Osteoblast (primary cell): ENCODE measurements around the gene ARHGEF2. TPM values are rescaled to one million over a fixed set of nuclear protein-coding genes. Genes with fewer than 3 reads are reported as not detected.
A peak's percentile ranks its signal among the peaks of the same experiment; 100 is the strongest.

Source experiments
- DNase-seq: peaks from one replicate; pipeline ENCODE4 v3.0.0; 2011; ENCODE audit warnings: low spot score, mixed read lengths; ENCODE audit not compliant: insufficient read length; ENCODE audit errors: missing footprints
- H2AFZ ChIP-seq: 2 replicates; pipeline ENCODE4 v1.6.0; 2011; ENCODE audit warnings: mild to moderate bottlenecking, low read length
- H3K27ac ChIP-seq: 2 replicates; pipeline ENCODE4 v1.5.1; 2011; ENCODE audit warnings: mild to moderate bottlenecking, low read depth, low read length, moderate library complexity
- H3K27me3 ChIP-seq: 2 replicates; pipeline ENCODE4 v1.6.0; 2012; ENCODE audit warnings: mild to moderate bottlenecking, control low read depth, inconsistent platforms, low read length, moderate library complexity; ENCODE audit not compliant: insufficient read depth
- H3K36me3 ChIP-seq: 2 replicates; pipeline ENCODE4 v1.5.1; 2011; ENCODE audit warnings: mild to moderate bottlenecking, low read length, control low read depth, moderate library complexity; ENCODE audit not compliant: insufficient read depth
- H3K4me1 ChIP-seq: 2 replicates; pipeline ENCODE4 v1.5.1; 2011; ENCODE audit warnings: mild to moderate bottlenecking, low read length, control low read depth, moderate library complexity; ENCODE audit not compliant: insufficient read depth
- H3K4me2 ChIP-seq: 2 replicates; pipeline ENCODE4 v1.6.0; 2011; ENCODE audit warnings: mild to moderate bottlenecking, low read length; ENCODE audit not compliant: insufficient read depth
- H3K4me3 ChIP-seq: fragments of 200-600 bp; sonication (generic); 3 replicates; pipeline ENCODE4 v1.5.1; 2012; ENCODE audit warnings: mild to moderate bottlenecking, low read length, inconsistent platforms; ENCODE audit not compliant: insufficient read depth
- H3K79me2 ChIP-seq: 2 replicates; pipeline ENCODE4 v1.6.0; 2012; ENCODE audit warnings: mild to moderate bottlenecking, low read length, control low read depth, inconsistent platforms; ENCODE audit not compliant: insufficient read depth
- H3K9me3 ChIP-seq: 2 replicates; pipeline ENCODE4 v1.5.1; 2011; ENCODE audit warnings: low read depth, low read length, control low read depth
- H4K20me1 ChIP-seq: 2 replicates; pipeline ENCODE4 v1.6.0; 2012; ENCODE audit warnings: mild to moderate bottlenecking, low read length, control low read depth; ENCODE audit not compliant: insufficient read depth
- total RNA-seq: library from RNA; depleted of rRNA; stranded (reverse); fragments of >200 nt; gene quantifications from 2 replicates; pipeline ENCODE4 v1.2.3, GENCODE V29; 2012
- TF ChIP-seq, protein P1 (sequence below): IDR thresholded peaks from 2 replicates; pipeline ENCODE4 v1.5.1; 2011; ENCODE audit warnings: mild to moderate bottlenecking, low read depth, low read length, moderate library complexity; ENCODE audit errors: extremely low read depth

ARHGEF2 gene
- total RNA-seq, 1 donor, result 183 TPM

DNA sequence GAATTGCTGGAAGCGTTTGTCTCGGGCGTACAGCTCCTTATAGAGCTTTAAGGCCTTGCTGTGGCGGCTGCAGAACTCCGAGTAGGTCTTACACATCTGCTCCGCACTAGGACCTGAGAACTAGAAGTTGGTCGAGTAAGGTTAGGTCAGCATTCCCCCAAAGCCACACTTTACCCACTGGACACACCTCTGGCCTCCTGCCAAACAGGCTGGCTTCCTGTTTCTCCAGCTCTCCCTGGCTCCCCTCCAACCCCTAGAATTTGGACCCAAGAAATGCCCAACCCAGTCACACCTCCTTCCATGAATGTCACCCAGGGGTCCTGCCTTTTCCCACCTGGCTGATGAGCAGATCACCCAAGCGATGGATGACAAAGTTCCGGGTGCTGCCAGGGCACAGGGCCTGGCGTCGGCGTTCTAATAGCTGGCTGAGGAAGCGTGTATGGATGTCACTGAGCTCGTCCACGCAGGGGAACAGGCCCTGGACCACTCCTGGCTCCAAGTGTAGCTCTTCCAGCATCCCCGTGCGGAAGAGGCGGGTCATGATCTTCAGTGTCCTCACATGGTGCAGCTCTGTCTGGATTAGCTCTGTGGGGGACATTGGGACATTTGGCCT, 15.6 kb downstream of the ARHGEF2 start:
- no peak for DNase-seq
- no peak overlapping the region for H2AFZ ChIP-seq
- H3K4me3 ChIP-seq, result no peak overlapping the region
- H4K20me1 ChIP-seq, result peaks cover 21% of the 10 kb centered on the region
- H3K4me2 ChIP-seq, result no peak overlapping the region
- peaks cover 85% of the 10 kb centered on the region for H3K36me3 ChIP-seq
- H3K27ac ChIP-seq, result peak overlapping the region; percentile 90
- H3K79me2 ChIP-seq, result peaks cover 49% of the 10 kb centered on the region
- TF ChIP-seq, protein P1, sequence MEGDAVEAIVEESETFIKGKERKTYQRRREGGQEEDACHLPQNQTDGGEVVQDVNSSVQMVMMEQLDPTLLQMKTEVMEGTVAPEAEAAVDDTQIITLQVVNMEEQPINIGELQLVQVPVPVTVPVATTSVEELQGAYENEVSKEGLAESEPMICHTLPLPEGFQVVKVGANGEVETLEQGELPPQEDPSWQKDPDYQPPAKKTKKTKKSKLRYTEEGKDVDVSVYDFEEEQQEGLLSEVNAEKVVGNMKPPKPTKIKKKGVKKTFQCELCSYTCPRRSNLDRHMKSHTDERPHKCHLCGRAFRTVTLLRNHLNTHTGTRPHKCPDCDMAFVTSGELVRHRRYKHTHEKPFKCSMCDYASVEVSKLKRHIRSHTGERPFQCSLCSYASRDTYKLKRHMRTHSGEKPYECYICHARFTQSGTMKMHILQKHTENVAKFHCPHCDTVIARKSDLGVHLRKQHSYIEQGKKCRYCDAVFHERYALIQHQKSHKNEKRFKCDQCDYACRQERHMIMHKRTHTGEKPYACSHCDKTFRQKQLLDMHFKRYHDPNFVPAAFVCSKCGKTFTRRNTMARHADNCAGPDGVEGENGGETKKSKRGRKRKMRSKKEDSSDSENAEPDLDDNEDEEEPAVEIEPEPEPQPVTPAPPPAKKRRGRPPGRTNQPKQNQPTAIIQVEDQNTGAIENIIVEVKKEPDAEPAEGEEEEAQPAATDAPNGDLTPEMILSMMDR, result no peak
- peaks cover 21% of the 10 kb centered on the region for H3K4me1 ChIP-seq
- no peaks in the 10 kb centered on the region for H3K27me3 ChIP-seq
- no peaks in the 10 kb centered on the region for H3K9me3 ChIP-seq

DNA sequence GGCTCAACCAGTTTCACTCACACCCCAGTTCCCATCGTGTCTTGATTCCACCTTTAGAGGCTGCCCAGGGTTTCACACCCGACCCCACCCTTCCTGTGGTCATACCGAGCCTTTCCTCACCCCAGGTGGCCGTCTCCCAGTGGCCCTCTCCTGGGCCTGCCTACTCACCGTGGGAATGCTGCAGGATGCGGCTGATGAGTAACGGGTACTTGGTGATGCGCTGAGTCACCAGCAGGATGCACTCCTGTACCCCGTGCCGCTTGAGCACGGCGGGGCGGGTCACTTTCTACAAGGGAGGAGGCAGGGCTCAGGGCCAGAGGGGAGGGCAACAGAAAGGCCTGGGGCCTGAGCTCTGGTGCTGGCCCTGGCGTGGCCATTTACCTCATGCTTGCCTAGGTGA, 16.4 kb downstream of the ARHGEF2 start:
- TF ChIP-seq, protein P1, result peak; percentile 49
- H3K36me3 ChIP-seq, result peaks cover 85% of the 10 kb centered on the region
- H2AFZ ChIP-seq, result no peak overlapping the region
- no peaks in the 10 kb centered on the region for H3K9me3 ChIP-seq
- H4K20me1 ChIP-seq, result peaks cover 16% of the 10 kb centered on the region
- peak; percentile 98 for DNase-seq
- peak overlapping the region; percentile 40 for H3K4me2 ChIP-seq
- no peak overlapping the region for H3K4me3 ChIP-seq
- no peaks in the 10 kb centered on the region for H3K27me3 ChIP-seq
- peaks cover 46% of the 10 kb centered on the region for H3K79me2 ChIP-seq
- peaks cover 21% of the 10 kb centered on the region for H3K4me1 ChIP-seq
- peak overlapping the region; percentile 90 for H3K27ac ChIP-seq

DNA sequence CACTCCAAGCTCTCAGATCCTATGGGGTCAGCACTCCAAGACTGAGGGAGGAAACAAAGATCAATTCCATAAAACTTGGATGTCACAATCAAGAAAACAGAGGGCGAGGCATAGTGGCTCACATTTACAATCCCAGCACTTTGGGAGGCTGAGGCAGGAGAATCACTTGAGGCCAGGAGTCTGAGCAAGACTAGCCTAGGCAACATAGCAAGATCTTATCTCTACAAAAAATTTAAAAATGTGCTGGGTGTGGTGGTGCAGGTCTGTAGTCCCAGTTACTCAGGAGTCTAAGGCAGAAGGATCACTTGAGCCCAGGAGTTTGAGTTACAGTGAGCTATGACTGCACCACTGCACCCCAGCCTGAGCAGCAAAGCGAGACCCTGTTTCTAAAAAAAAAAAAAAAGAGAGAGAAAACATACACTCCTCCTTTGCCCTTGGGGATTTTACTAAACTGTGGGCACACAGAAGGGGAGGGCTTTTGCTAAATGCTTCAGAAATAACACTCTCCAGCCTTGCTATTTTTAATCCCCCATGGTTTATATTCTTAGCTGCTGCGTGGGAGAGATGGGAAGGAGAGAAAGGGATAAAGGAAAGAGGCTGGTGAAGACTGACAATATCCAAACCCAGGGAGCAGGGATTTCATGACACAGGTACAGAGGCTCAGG, 18.1 kb downstream of the ARHGEF2 start:
- peak overlapping the region; percentile 65 for H3K27ac ChIP-seq
- H3K79me2 ChIP-seq, result peaks cover 30% of the 10 kb centered on the region
- H3K4me1 ChIP-seq, result peaks cover 21% of the 10 kb centered on the region
- peaks cover 76% of the 10 kb centered on the region for H3K36me3 ChIP-seq
- peak overlapping the region; percentile 33 for H3K4me2 ChIP-seq
- peaks cover 10% of the 10 kb centered on the region for H4K20me1 ChIP-seq
- H3K27me3 ChIP-seq, result no peaks in the 10 kb centered on the region
- no peak for DNase-seq
- H3K9me3 ChIP-seq, result no peaks in the 10 kb centered on the region
- no peak overlapping the region for H3K4me3 ChIP-seq
- no peak overlapping the region for H2AFZ ChIP-seq
- TF ChIP-seq, protein P1, result no peak

DNA sequence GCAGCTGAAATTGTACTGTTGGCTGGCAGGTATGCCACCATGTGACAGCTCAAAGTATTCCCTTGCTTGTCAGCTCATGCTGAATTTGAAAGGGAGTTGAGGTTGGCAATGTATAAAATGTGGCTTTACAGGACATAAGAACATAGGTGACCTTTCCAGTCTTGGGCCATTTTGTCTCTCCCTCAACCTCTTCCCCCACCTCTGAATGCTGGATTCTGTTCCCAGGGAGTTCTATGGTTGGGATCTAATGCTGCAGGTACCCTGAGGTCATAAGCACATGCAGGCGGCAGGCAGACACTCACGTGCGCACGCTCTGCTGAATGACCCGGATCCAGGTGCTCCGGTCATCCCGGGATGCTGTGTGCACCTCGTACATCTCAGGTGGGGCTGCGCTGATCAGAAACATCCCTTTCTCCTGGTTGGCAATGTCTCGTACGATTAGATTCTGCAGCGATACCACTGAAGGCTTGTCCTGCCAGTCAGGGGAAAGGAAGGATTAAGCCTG, 20.9 kb downstream of the ARHGEF2 start:
- Histone ChIP-seq H3K4me2 (no peak overlapping the region), H2AFZ (no peak overlapping the region)

More for the DNA sequence above, 20.9 kb downstream of the ARHGEF2 start:
- H3K4me1 ChIP-seq, result peaks cover 18% of the 10 kb centered on the region
- no peak for DNase-seq
- no peak overlapping the region for H3K27ac ChIP-seq
- TF ChIP-seq, protein P1, result no peak
- H3K27me3 ChIP-seq, result no peaks in the 10 kb centered on the region
- peaks cover 10% of the 10 kb centered on the region for H4K20me1 ChIP-seq
- H3K4me3 ChIP-seq, result no peak overlapping the region
- peaks cover 81% of the 10 kb centered on the region for H3K36me3 ChIP-seq
- peaks cover 21% of the 10 kb centered on the region for H3K79me2 ChIP-seq
- no peaks in the 10 kb centered on the region for H3K9me3 ChIP-seq
